Measurements from ENCODE around the gene TMEM161B. TPM values are rescaled to one million over a fixed set of nuclear protein-coding genes. Genes with fewer than 3 reads are reported as not detected.

TMEM161B gene
- total and polyA plus RNA-seq, 2 experiments from 2014 or later, result 8.6 to 11.2 TPM

DNA sequence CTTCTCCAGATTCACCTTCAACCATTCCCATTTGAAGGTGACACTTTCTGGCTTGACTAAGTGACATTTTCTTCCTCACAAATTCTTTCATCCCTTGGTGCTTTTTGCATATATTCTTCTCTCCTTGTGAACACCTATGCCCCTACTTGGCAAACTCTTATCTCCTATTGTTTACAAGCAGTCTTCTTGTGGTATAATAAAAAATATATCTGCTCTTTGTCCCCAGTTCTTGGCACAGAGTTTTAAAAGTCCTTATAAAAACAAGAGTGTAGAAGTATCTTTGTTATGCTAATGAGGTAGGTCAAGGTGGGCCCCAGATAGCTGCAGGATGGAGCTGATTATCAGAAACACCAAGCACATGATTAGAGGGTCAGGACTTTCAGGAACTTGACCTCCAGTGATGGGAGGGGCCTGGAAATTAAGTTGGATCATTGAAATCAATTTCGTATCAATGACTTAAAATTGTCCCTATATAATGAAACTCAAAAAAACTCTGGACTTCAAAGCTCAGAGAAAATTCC, 38.0 kb downstream of the TMEM161B start:
- no peaks in the 10 kb centered on the region for H3K4me1 ChIP-seq (ENCODE audit: low read depth)
- H3K27ac ChIP-seq, result no peak overlapping the region
- DNase-seq (ENCODE audit: low read depth in 1 of 2, low spot score in 1 of 2), result no peak
- TF ChIP-seq, protein P1, sequence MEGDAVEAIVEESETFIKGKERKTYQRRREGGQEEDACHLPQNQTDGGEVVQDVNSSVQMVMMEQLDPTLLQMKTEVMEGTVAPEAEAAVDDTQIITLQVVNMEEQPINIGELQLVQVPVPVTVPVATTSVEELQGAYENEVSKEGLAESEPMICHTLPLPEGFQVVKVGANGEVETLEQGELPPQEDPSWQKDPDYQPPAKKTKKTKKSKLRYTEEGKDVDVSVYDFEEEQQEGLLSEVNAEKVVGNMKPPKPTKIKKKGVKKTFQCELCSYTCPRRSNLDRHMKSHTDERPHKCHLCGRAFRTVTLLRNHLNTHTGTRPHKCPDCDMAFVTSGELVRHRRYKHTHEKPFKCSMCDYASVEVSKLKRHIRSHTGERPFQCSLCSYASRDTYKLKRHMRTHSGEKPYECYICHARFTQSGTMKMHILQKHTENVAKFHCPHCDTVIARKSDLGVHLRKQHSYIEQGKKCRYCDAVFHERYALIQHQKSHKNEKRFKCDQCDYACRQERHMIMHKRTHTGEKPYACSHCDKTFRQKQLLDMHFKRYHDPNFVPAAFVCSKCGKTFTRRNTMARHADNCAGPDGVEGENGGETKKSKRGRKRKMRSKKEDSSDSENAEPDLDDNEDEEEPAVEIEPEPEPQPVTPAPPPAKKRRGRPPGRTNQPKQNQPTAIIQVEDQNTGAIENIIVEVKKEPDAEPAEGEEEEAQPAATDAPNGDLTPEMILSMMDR (IDR thresholded peaks at IDR 0.05; ENCODE audit: low read depth, low read length), result no peak
- H3K27me3 ChIP-seq, result no peaks in the 10 kb centered on the region
- H3K4me3 ChIP-seq, result no peak overlapping the region
- H3K9me3 ChIP-seq (ENCODE audit: low read depth), result no peaks in the 10 kb centered on the region
- H3K36me3 ChIP-seq, result peaks cover 6% of the 10 kb centered on the region

DNA sequence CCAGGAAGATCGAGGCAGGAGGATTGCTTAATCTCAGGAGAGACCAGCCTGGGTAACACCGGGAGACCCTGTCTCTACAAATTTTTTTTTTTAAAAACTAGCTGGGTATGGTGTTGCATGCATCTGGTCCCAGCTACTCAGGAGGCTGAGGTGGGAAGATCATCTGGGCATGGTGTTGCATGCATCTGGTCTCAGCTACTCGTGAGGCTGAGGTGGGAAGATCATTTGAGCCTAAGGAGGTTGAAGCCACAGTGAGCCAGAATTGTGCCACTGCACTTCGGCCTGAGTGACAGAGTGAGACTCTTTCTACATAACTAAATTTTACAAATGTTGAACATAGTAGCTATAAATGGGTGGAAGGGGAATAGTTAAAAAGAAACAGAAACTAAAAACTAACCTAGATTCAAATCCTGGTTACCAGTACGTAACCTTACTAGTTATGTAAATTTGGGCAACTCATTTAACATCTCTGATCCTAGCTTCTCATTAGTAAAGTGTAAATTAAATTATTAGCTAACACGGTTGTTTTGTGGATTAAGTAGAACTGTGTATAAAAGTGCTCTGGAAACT, 41.7 kb downstream of the TMEM161B start:
- Histone ChIP-seq H3K36me3 (peaks cover 6% of the 10 kb centered on the region), H3K27ac (no peak overlapping the region), H3K9me3 (ENCODE audit: low read depth) (no peaks in the 10 kb centered on the region), H3K4me1 (ENCODE audit: low read depth) (no peaks in the 10 kb centered on the region), H3K27me3 (no peaks in the 10 kb centered on the region), H3K4me3 (no peak overlapping the region)
- TF ChIP-seq, protein P1 (IDR thresholded peaks at IDR 0.05; ENCODE audit: low read depth, low read length), result no peak
- no peak for DNase-seq (ENCODE audit: low read depth in 1 of 2, low spot score in 1 of 2)

DNA sequence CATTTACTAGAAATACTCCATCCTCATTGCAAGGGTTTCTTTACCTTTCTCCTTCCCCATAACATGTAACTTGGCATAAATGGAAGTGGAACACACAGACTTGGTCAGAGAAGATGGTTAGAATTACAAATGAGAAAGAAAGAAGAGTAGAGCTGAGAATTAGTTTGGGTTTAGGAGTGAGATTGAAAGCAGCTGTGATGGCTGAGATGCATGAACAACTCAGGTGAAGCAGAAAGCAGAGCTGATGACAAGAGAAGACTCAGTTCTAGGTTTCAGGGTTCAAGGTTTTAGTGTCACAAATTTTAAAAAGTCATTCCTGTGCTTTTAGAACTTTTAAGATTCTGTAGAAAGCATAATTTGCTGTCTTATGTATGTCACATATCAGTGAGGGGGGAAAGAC, 54.0 kb downstream of the TMEM161B start:
- no peaks in the 10 kb centered on the region for H3K27me3 ChIP-seq
- no peak overlapping the region for H3K27ac ChIP-seq
- H3K4me3 ChIP-seq, result no peak overlapping the region
- DNase-seq (ENCODE audit: low read depth in 1 of 2, low spot score in 1 of 2), result no peak
- H3K36me3 ChIP-seq, result peaks cover 2% of the 10 kb centered on the region
- TF ChIP-seq, protein P1 (IDR thresholded peaks at IDR 0.05; ENCODE audit: low read depth, low read length), result no peak
- H3K4me1 ChIP-seq (ENCODE audit: low read depth), result no peaks in the 10 kb centered on the region
- no peaks in the 10 kb centered on the region for H3K9me3 ChIP-seq (ENCODE audit: low read depth)

DNA sequence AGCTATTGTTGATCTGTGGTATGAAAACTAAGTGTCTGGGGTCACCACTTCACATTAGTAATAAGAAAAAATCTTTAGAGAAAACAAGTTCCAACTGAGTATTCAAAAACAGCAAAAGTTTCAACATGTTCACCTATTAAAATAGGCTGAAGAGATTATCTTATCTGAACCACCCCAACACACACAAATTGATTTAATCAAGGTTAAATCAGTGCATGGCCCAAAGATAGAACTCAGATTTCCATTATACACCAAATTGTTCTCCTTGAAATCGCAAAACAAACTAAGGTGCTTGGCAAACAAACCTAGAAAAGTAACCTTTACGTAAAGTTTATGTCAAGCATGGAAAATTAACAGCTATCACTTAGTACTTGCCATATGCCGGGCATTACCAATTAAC, 61.1 kb downstream of the TMEM161B start:
- Histone ChIP-seq H3K4me1 (ENCODE audit: low read depth) (no peaks in the 10 kb centered on the region), H3K27me3 (no peaks in the 10 kb centered on the region), H3K9me3 (ENCODE audit: low read depth) (no peaks in the 10 kb centered on the region), H3K4me3 (no peak overlapping the region), H3K36me3 (peaks cover 9% of the 10 kb centered on the region), H3K27ac (no peak overlapping the region)
- TF ChIP-seq, protein P1 (IDR thresholded peaks at IDR 0.05; ENCODE audit: low read depth, low read length), result no peak
- DNase-seq (ENCODE audit: low read depth in 1 of 2, low spot score in 1 of 2), result no peak

DNA sequence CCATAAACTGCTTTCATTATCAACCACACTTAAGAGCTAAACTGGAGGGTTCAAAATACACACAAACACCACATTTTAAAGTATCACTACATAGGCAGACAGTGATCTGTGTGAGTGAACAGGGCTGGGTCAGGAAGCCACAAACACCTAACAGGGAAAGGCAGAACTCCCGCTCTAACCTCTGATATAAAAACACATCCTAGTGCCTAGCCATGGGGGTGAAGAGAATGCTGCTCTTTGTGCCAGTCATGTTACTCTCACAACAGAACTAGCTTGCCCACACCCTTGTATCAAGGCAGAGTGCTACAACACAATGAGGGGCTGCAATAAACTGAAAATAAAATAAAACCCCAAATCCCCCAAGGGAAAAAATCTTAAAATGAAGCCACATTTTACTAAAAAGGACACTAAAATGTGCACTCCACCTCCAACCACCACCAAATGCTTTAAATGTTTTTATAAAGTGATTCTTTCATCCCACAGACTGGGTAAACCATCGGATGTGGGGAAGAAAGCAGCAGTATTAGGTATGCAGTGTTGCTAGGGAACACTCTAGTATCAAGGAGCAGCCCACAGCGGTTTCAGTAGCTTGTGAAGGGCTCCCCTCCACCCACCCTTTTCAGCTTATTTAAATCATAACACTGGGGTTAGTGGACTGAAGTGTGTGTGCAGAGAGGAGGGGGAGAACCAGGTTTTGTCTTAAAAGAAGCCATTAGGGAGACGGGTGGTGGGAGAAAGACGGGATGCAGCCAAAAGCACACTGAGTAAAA, 64.5 kb downstream of the TMEM161B start:
- TF ChIP-seq, protein P1 (IDR thresholded peaks at IDR 0.05; ENCODE audit: low read depth, low read length), result no peak
- peaks cover 10% of the 10 kb centered on the region for H3K36me3 ChIP-seq
- H3K9me3 ChIP-seq (ENCODE audit: low read depth), result no peaks in the 10 kb centered on the region
- H3K4me1 ChIP-seq (ENCODE audit: low read depth), result no peaks in the 10 kb centered on the region
- no peak for DNase-seq (ENCODE audit: low read depth in 1 of 2, low spot score in 1 of 2)
- no peak overlapping the region for H3K27ac ChIP-seq
- no peak overlapping the region for H3K4me3 ChIP-seq
- H3K27me3 ChIP-seq, result no peaks in the 10 kb centered on the region

All from cardiac muscle cell (in vitro differentiated cells and primary cell).